Measurements from ENCODE around the gene ERGIC1.
"Not testable (repeated sequence)": the region's sequence is repeated elsewhere in the genome, so short reads cannot be mapped to it uniquely, and the experiment has no call there.

ERGIC1 gene

GRCh38 chr5:172849606-172850453 lies 15.8 kb downstream of the ERGIC1 start:
- DNase-seq, result no peak

GRCh38 chr5:172850454-172850797 lies 16.4 kb downstream of the ERGIC1 start:
- DNase-seq, result no peak

GRCh38 chr5:172851254-172851653 lies 17.2 kb downstream of the ERGIC1 start:
- not testable (repeated sequence) for DNase-seq

- DNase-seq, result no peak
Measured at GRCh38 chr5:172852490-172853354, 18.7 kb downstream of the ERGIC1 start.

GRCh38 chr5:172853355-172853975 lies 19.4 kb downstream of the ERGIC1 start:
- DNase-seq, result no peak

- no peak for DNase-seq
Measured at GRCh38 chr5:172854451-172854871, 20.4 kb downstream of the ERGIC1 start.

GRCh38 chr5:172854971-172855370 lies 20.9 kb downstream of the ERGIC1 start:
- DNase-seq, result no peak

GRCh38 chr5:172855597-172856292 lies 21.7 kb downstream of the ERGIC1 start:
- DNase-seq, result no peak

- no peak for DNase-seq
Measured at GRCh38 chr5:172856336-172856735, 22.3 kb downstream of the ERGIC1 start.

GRCh38 chr5:172857982-172858381 lies 23.9 kb downstream of the ERGIC1 start:
- DNase-seq, result no peak

GRCh38 chr5:172858511-172858989 lies 24.5 kb downstream of the ERGIC1 start:
- no peak for DNase-seq

GRCh38 chr5:172858990-172859811 lies 25.1 kb downstream of the ERGIC1 start:
- DNase-seq, result no peak

GRCh38 chr5:172859966-172860365 lies 25.9 kb downstream of the ERGIC1 start:
- no peak for DNase-seq

- no peak for DNase-seq
Measured at GRCh38 chr5:172860520-172861443, 26.7 kb downstream of the ERGIC1 start.

- no peak for DNase-seq
Measured at GRCh38 chr5:172861461-172861860, 27.4 kb downstream of the ERGIC1 start.

GRCh38 chr5:172862165-172862801 lies 28.2 kb downstream of the ERGIC1 start:
- no peak for DNase-seq

- DNase-seq, result not testable (repeated sequence)
Measured at GRCh38 chr5:172864171-172864570, 30.1 kb downstream of the ERGIC1 start.

GRCh38 chr5:172864747-172865146 lies 30.7 kb downstream of the ERGIC1 start:
- no peak for DNase-seq

GRCh38 chr5:172866378-172866777 lies 32.3 kb downstream of the ERGIC1 start:
- no peak for DNase-seq

All from NCI-H2029 treated with DMSO at 0.1 percent for 48 hours (cell line).